ENCODE measurements around the gene MAMLD1.

The MAMLD1 gene

GRCh38 chrX:150460781-150461180 lies 97.7 kb downstream of the MAMLD1 start:
- no peak for DNase-seq (ENCODE audit: low read depth)

- DNase-seq (ENCODE audit: low read depth) = no peak
Observed at GRCh38 chrX:150463566-150463965, 100.4 kb downstream of the MAMLD1 start.

GRCh38 chrX:150464001-150464400 lies 100.9 kb downstream of the MAMLD1 start:
- DNase-seq (ENCODE audit: low read depth) = no peak

GRCh38 chrX:150465326-150465725 lies 102.2 kb downstream of the MAMLD1 start:
- no peak for DNase-seq (ENCODE audit: low read depth)

- DNase-seq (ENCODE audit: low read depth) = no peak
Observed at GRCh38 chrX:150465881-150466775, 103.0 kb downstream of the MAMLD1 start.

GRCh38 chrX:150472306-150472705 lies 109.2 kb downstream of the MAMLD1 start:
- no peak for DNase-seq (ENCODE audit: low read depth)

- no peak for DNase-seq (ENCODE audit: low read depth)
Observed at GRCh38 chrX:150473371-150473770, 110.3 kb downstream of the MAMLD1 start.

- DNase-seq (ENCODE audit: low read depth) = peak; percentile 1
Observed at GRCh38 chrX:150475461-150475860, 112.3 kb downstream of the MAMLD1 start.

GRCh38 chrX:150476164-150476699 lies 113.1 kb downstream of the MAMLD1 start:
- DNase-seq (ENCODE audit: low read depth) = peak; percentile 17

- DNase-seq (ENCODE audit: low read depth) = no peak
Observed at GRCh38 chrX:150477371-150477770, 114.3 kb downstream of the MAMLD1 start.

GRCh38 chrX:150478496-150479492 lies 115.7 kb downstream of the MAMLD1 start:
- DNase-seq (ENCODE audit: low read depth) = no peak

GRCh38 chrX:150482537-150483206 lies 119.6 kb downstream of the MAMLD1 start:
- peak; percentile 3 for DNase-seq (ENCODE audit: low read depth)

GRCh38 chrX:150483356-150483985 lies 120.4 kb downstream of the MAMLD1 start:
- no peak for DNase-seq (ENCODE audit: low read depth)

GRCh38 chrX:150486011-150486410 lies 122.9 kb downstream of the MAMLD1 start:
- peak; percentile 43 for DNase-seq (ENCODE audit: low read depth)

- DNase-seq (ENCODE audit: low read depth) = no peak
Observed at GRCh38 chrX:150487369-150488094, 124.4 kb downstream of the MAMLD1 start.

GRCh38 chrX:150489359-150490015 lies 126.4 kb downstream of the MAMLD1 start:
- DNase-seq (ENCODE audit: low read depth) = no peak

- DNase-seq (ENCODE audit: low read depth) = no peak
Observed at GRCh38 chrX:150495496-150495895, 132.4 kb downstream of the MAMLD1 start.

GRCh38 chrX:150499240-150499639 lies 136.1 kb downstream of the MAMLD1 start:
- DNase-seq (ENCODE audit: low read depth) = no peak

GRCh38 chrX:150502091-150502490 lies 139.0 kb downstream of the MAMLD1 start:
- no peak for DNase-seq (ENCODE audit: low read depth)

All from fibroblast of the conjunctiva (primary cell).